Astrocyte (in vitro differentiated cells and primary cell): ENCODE measurements around the gene CLDN3.

Source experiments
- CTCF ChIP-seq: IDR thresholded peaks from 2 replicates; pipeline ENCODE4 v1.5.1; 2011; ENCODE audit warnings: low read depth, mild to moderate bottlenecking, inconsistent platforms, low read length, moderate library complexity; ENCODE audit not compliant: insufficient read depth
- EZH2 ChIP-seq: IDR thresholded peaks from 2 replicates; pipeline ENCODE4 v1.6.1; 2012; ENCODE audit warnings: mild to moderate bottlenecking, low read length, inconsistent platforms; ENCODE audit not compliant: insufficient read depth

- TF ChIP-seq CTCF (no peak), EZH2 (no peak)
Measured at GRCh38 chr7:73758581-73759138, 11.4 kb downstream of the CLDN3 start.
